Progenitor cell of endocrine pancreas (in vitro differentiated cells): ENCODE data around the gene RHNO1. TPM values are rescaled to one million over a fixed set of nuclear protein-coding genes. Genes with fewer than 3 reads are reported as not detected.

Experiments
- DNase-seq: peaks from one replicate; pipeline ENCODE4 v3.0.0; 2021; ENCODE audit warnings: low spot score; ENCODE audit not compliant: unreplicated experiment
- H3K27ac Mint-ChIP-seq: 2 replicates; pipeline ENCODE4 v1.8.0; 2021; ENCODE audit warnings: mild to moderate bottlenecking, moderate library complexity, mixed read lengths
- H3K27me3 Mint-ChIP-seq: 2 replicates; pipeline ENCODE4 v1.8.0; 2021; ENCODE audit warnings: mixed read lengths
- H3K36me3 Mint-ChIP-seq: 2 replicates; pipeline ENCODE4 v1.8.0; 2022; ENCODE audit warnings: mixed read lengths; ENCODE audit not compliant: insufficient read depth
- H3K4me1 Mint-ChIP-seq: 2 replicates; pipeline ENCODE4 v1.8.0; 2021; ENCODE audit warnings: low read depth, mixed read lengths
- H3K4me3 Mint-ChIP-seq: 2 replicates; pipeline ENCODE4 v1.8.0; 2021; ENCODE audit warnings: low read depth, mild to moderate bottlenecking, moderate library complexity, mixed read lengths
- H3K9me3 Mint-ChIP-seq: 2 replicates; pipeline ENCODE4 v1.8.0; 2021; ENCODE audit warnings: low read depth, mixed read lengths
- total RNA-seq: library from RNA; stranded (reverse); gene quantifications from 2 replicates; pipeline ENCODE4 v1.2.1, GENCODE V29; 2021
- TF ChIP-seq, protein P1 (sequence below): fragments of 200-600 bp; sonication (generic); IDR thresholded peaks from one replicate; pipeline ENCODE4 v1.5.0; 2021; ENCODE audit warnings: antibody characterized with exemption, mild to moderate bottlenecking; ENCODE audit not compliant: unreplicated experiment

RHNO1 gene
- total RNA-seq, 1 donor from 2014 or later: 57.7 TPM

DNA sequence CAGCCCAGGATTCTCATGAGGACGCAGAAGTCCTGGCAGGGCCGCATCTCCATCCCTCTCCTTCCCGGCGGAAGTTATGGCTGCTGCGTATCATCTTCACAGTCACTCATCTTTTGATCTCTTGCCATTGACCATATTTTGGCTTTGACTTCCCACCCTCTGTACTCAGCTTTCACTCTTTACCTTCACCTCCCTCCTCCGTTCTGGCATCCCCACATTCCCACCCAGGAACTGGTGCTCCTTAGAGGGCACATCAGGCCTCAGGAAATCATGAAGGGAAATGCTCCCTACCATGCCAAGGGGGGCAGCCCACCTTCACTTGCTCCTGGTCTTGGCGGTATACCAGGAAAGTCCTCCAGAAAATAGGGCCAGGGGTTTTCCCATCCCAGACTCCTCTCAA is 21.5 kb upstream of the RHNO1 start:
- Mint-ChIP-seq H3K4me1 (peaks cover 15% of the 10 kb centered on the region), H3K9me3 (no peaks in the 10 kb centered on the region), H3K36me3 (peaks cover 6% of the 10 kb centered on the region), H3K27me3 (peaks cover 13% of the 10 kb centered on the region), H3K4me3 (no peak overlapping the region), H3K27ac (no peak overlapping the region)
- TF ChIP-seq, protein P1, sequence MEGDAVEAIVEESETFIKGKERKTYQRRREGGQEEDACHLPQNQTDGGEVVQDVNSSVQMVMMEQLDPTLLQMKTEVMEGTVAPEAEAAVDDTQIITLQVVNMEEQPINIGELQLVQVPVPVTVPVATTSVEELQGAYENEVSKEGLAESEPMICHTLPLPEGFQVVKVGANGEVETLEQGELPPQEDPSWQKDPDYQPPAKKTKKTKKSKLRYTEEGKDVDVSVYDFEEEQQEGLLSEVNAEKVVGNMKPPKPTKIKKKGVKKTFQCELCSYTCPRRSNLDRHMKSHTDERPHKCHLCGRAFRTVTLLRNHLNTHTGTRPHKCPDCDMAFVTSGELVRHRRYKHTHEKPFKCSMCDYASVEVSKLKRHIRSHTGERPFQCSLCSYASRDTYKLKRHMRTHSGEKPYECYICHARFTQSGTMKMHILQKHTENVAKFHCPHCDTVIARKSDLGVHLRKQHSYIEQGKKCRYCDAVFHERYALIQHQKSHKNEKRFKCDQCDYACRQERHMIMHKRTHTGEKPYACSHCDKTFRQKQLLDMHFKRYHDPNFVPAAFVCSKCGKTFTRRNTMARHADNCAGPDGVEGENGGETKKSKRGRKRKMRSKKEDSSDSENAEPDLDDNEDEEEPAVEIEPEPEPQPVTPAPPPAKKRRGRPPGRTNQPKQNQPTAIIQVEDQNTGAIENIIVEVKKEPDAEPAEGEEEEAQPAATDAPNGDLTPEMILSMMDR: no peak
- DNase-seq: no peak

DNA sequence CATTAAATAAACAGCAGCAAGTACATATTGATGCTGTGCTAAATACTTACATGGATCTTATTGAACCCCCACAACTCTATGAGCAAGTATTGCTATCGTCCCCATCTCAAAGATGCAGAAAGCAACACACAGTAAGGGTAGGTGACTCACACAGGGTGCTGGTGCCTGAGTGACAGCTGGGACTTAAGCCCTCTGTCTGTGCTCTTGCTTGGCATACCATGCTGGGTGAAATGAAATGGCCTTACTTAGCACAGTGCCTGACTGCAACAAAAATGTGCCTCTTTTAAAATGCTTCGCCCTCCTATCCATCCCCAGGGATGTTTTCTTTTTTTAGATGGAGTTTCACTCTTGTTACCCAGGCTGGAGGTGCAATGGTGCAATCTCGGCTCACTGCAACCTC is 21.0 kb upstream of the RHNO1 start:
- Mint-ChIP-seq H3K27ac (no peak overlapping the region), H3K9me3 (no peaks in the 10 kb centered on the region), H3K27me3 (peaks cover 13% of the 10 kb centered on the region), H3K4me1 (peaks cover 15% of the 10 kb centered on the region), H3K4me3 (no peak overlapping the region), H3K36me3 (peaks cover 7% of the 10 kb centered on the region)
- TF ChIP-seq, protein P1: no peak
- DNase-seq: no peak

DNA sequence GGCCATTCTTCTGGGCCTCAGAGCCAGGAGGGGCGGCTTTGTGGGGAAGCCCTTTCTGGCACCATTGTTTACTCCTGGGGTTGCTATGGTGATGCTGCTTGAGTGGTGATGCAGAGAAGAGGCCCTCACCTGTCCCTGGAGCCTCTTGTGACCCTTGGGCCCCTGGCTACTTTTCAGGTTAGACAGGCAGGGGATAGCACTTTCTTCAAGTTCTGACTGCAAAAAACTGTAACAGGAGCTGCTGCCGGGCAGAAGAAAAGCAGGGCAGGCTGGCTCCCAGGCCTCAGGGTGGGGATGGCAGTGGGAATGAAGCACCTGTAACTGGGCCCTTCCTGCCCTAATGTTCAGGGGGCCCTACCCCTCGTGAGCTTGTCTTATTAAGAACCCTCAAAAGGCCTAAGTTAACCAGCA is 20.0 kb upstream of the RHNO1 start, which contains the start of gene TEX52:
Gene TEX52 (minus strand): TSS at position 19 of the 411 bp plus-strand sequence. CDS start 13 bp downstream, at position 6.
- DNase-seq: no peak
- no peak within 1 kb of the TSS for H3K4me3 Mint-ChIP-seq
- no peaks in the 10 kb centered on the region for H3K9me3 Mint-ChIP-seq
- peaks cover 8% of the 10 kb centered on the region for H3K36me3 Mint-ChIP-seq
- H3K4me1 Mint-ChIP-seq: peaks cover 15% of the 10 kb centered on the region
- peaks cover 13% of the 10 kb centered on the region for H3K27me3 Mint-ChIP-seq
- TF ChIP-seq, protein P1: no peak
- H3K27ac Mint-ChIP-seq: peak within 1 kb of the TSS; percentile 33

DNA sequence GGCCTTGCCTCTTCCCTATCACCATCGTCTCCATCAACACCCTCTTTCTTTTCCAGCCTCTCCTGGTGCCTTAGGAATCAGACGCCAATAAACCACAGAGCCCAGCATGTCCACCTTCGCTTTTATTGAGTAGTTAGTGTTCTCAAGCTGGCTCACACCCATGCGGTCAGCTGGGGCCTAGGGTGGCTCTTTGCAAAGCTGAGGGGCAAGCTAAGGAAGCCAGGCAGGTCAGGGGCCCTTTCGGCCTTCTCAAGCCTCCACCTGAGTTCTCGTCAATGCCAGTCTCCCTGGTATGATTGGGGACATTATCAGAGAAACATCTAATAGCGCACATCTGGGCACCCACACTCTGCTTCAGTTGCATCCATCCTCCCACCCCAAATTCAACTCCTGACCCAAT is 19.4 kb upstream of the RHNO1 start:
- H3K27me3 Mint-ChIP-seq: peaks cover 13% of the 10 kb centered on the region
- H3K4me3 Mint-ChIP-seq: no peak overlapping the region
- H3K36me3 Mint-ChIP-seq: peaks cover 9% of the 10 kb centered on the region
- H3K27ac Mint-ChIP-seq: peak overlapping the region; percentile 33
- no peak for DNase-seq
- H3K9me3 Mint-ChIP-seq: no peaks in the 10 kb centered on the region
- TF ChIP-seq, protein P1: no peak
- peaks cover 15% of the 10 kb centered on the region for H3K4me1 Mint-ChIP-seq

DNA sequence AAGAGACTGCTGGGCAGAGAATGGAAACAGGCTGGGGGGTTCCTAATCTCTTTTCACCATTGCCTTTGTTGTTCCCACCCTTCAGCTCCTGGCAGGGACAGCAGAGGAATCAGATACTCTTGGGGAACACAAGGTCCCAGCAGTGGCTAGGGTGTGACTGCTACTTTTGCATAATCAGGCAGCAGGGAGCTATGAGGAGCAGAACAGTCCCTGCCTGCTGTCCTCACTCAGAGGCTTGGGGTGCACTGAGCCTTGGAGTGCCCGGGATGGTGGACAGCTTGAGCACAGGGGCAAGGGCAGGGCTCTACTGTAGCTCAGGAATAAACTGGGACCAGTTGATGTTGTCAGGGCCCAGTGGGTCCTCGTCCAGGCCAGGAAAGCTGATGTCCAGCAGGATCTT is 18.7 kb upstream of the RHNO1 start:
- no peak overlapping the region for H3K4me3 Mint-ChIP-seq
- DNase-seq: no peak

More for the DNA sequence above, 18.7 kb upstream of the RHNO1 start:
- no peak overlapping the region for H3K27ac Mint-ChIP-seq
- H3K36me3 Mint-ChIP-seq: peaks cover 11% of the 10 kb centered on the region
- TF ChIP-seq, protein P1: no peak
- H3K4me1 Mint-ChIP-seq: peaks cover 15% of the 10 kb centered on the region
- no peaks in the 10 kb centered on the region for H3K9me3 Mint-ChIP-seq
- peaks cover 13% of the 10 kb centered on the region for H3K27me3 Mint-ChIP-seq
